ENCODE measurements around the gene CRYBA2. TPM values are rescaled to one million over a fixed set of nuclear protein-coding genes. Genes with fewer than 3 reads are reported as not detected.

The CRYBA2 gene
- polyA plus RNA-seq, 10 donors = not detected

DNA sequence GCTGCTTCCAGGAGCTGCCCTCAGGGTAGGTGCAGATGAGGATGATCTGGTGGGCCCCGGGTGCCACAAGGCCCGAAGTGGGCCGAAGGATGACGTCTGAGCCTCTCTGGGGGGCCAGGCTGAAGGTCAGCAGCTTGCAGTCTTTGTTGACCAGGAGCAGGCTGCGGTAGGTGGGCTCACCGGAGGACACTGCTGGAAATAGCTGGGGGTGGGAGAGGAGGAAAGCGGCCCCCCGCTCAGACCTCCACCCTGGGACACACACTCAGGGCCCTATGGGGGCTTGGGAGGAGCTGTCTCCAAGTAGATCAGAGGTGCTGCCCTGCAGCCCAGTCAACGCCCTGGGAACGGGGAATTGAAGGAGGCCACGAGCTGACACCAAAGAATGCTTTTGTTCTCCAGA lies 30.8 kb upstream of the CRYBA2 start:
- DNase-seq = no peak

GRCh38 chr2:219023045-219023605 lies 29.9 kb upstream of the CRYBA2 start:
- DNase-seq = no peak

DNA sequence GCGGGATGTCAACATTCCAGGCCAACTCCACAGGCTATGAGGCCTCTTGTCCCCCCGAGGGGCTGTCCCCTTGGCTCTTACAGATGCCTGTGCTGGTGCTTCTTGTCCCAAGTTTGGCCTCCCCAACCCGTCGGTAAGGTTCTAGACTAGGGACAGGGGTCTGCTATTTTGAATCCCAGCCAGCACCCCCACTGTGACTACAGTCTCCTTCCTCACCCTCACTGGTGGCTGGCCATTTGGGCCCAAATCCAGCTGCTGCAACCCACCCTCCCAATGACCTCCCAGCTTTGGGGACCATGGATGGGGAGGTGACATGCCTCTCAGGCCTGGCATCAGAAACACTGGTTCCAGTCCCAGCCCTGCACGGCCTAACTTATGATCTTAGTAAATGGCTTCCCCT lies 29.4 kb upstream of the CRYBA2 start:
- DNase-seq = no peak

DNA sequence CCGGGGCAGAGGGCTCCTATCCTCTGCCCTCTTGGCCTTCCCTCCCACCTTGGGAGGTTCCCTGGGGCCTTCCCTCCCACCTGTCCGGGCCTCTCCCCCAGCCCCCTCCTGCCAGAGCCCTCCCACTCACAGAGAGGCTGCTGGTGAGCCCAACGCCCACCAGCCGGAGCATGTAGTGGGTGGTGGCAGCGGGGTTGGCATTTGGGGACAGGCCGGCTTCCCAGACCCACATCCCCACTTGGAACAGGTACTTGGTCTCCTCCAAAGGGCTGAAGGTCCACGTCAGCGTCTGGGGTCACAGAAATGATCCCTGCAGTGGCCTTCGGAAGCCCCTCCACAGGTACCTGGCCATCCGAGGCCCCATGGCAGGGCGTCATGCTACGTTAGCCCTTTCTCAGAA lies 28.8 kb upstream of the CRYBA2 start:
- DNase-seq = no peak

DNA sequence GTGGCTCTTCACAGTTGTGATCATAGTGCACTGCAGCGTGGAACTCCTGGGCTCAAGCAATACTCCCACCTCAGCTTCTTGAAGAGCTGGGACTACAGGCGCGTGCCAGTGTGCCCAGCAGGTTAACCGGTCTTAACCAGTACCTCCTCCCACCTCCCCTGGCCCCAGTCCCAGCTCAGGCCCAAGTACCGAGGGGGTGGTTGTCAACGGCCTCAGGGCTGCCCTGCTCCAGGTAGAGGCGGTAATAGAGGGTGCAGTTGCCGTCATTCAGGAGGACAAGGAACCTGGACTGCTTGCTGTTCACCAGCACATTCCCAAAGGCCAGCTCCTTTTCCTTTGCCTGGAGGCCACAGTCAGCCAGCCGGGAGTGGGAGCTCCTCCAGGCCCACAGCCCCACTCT lies 28.4 kb upstream of the CRYBA2 start:
- no peak for DNase-seq

DNA sequence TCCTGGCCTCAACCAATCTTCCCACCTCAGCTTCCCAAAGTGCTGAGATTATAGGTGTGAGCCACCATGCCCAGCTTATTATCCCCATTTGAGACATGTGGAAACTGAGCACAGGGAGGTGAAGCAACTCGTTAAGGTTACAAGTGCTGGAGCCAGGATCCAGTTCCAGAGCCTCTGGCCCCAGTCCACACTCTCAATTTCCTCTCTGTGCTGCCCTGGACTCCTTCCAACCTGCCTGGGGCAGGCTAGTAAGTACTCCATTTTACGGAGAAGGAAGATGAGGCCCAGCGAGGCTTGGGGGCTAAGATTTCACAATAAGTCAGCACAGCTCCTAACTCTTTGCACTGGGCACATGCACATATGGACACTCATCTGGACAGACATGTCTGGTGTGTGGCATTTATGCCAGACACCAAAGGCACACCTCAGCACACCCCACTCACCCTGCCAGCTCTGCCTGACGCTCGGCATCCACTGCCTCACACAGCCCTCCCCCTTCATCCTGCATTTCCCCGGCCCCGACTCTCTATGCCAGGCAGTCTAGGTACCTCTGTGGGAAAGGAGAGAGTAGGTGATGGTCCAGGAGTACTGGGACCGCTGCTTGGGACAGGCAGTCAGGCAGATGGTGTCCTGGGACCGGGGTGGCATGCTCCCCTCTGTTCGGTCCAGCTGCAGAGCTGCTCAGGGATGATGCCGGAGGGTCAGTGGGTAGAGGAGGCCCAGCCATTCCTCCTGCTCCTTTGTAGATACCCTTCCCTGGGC lies 27.6 kb upstream of the CRYBA2 start:
- no peak for DNase-seq

GRCh38 chr2:219019436-219019835 lies 26.2 kb upstream of the CRYBA2 start:
- no peak for DNase-seq

DNA sequence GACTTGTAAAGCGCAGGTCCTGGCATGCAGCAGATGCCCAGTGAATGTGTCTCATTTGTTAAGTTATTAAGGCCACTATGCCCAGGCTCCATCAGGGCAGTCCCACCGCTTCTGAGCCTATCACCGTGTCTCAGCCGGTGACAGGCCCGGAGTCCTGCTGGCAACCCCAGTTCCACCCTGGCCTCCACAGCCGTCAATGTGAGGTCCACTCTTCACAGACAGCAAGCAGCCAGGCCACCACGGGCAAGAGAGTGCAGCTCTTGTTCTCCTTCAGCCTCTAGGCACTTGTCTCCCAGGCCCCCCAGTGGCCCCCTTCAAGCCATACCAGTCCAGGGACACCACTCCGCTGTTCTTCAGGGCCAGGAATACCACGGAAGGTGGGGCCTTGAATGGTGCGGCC lies 25.5 kb upstream of the CRYBA2 start:
- no peak for DNase-seq

- no peak for DNase-seq
These were observed 25.1 kb upstream of the CRYBA2 start for GRCh38 chr2:219018286-219018685.

DNA sequence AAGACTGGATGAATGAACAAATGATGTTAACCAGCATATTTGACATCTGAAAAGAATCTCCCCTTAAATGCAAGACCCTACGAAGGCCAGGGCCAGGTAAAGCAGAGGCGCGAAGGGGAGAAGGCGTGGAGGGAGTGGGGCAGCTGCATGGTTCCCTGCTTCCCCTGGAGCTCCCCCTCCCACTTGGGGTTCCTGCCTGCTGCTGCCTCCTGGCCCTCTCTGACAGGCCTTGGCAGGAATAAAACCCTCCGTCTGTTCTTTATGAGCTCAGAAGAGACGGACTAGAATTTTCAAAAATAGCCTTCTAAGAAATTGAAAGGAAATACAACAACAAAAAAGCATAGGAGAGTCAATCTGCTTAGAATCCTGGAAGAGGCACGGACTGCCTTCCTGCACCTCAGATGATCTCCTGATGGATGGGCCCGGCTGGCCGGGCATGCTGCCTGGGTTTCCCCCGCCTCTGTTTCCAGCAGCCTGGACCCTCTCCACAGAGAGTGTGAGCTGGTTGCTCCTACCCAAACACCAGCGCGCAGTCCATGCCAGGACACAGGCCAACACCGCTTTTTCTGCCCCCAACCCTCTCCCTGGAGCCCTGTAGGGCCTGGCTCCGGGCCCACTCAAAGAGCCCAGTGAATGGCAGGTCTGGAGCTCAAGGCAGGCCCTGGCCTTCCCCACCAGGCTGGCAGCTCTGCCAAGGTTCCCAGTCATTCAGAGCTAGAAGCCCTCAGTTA lies 24.1 kb upstream of the CRYBA2 start:
- peak in 2 of 3 donors; percentile 10 to 30 for DNase-seq

- DNase-seq = no peak
These were observed 23.5 kb upstream of the CRYBA2 start for GRCh38 chr2:219016721-219017120.

- DNase-seq = no peak
These were observed 17.7 kb upstream of the CRYBA2 start for GRCh38 chr2:219010873-219011272.

GRCh38 chr2:219010162-219010756 lies 17.0 kb upstream of the CRYBA2 start:
- DNase-seq = no peak

DNA sequence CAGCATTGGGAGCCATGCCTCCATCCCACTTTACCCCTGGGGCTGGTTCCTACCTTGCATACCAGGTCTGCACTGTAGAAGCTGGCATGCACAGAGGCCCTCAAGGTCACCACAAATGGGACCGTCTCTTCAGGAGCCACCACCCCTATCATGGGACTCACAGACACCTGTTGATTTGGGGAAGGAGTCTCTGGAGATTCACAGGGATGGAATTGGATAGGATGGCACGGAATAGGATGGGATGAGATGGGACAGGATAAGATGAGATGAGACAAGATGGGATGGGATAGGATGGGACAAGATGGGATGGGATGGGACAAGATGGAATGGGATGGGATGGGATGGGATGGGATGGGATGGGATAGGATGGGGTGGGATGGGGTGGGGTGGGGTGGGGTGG lies 16.1 kb upstream of the CRYBA2 start:
- no peak for DNase-seq

DNA sequence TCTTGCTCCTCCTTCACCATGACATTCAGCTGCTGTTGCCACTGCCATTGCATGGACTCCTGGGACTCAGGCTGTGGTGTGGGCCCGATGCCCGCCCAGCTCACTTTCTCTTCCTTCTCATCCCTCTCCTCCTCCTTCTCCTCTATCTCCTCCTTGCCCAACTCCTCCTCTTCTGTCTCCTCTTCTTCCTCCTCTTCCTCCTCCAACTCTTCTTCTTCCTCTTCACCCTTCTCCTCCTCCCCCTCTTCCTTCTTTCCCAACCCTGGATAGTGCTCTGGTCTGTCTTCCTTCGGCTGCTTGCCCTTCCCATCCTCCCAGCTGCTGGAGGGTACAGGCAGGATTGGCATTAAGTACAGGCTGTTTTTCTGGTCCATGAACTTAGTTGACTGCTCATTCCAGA lies 10.8 kb upstream of the CRYBA2 start:
- DNase-seq = no peak

DNA sequence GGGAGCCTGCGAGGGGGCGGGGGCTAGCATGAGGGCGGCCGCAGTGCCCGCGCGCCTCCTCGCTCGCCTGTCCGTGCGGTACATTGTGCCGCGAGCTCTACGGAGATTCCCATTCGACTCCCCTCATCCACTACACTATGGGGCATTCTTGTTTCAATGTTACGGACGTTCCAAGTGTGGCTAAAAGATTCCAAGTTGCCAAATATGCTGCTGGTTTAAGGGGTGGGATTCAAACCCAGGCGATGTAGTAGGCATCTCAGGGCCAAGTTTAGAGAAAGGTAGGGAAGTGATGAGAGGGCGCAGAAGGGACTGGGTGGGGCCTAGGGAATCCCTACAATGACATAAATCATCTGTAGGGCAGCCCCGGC lies 10.0 kb upstream of the CRYBA2 start:
- no peak for DNase-seq

DNA sequence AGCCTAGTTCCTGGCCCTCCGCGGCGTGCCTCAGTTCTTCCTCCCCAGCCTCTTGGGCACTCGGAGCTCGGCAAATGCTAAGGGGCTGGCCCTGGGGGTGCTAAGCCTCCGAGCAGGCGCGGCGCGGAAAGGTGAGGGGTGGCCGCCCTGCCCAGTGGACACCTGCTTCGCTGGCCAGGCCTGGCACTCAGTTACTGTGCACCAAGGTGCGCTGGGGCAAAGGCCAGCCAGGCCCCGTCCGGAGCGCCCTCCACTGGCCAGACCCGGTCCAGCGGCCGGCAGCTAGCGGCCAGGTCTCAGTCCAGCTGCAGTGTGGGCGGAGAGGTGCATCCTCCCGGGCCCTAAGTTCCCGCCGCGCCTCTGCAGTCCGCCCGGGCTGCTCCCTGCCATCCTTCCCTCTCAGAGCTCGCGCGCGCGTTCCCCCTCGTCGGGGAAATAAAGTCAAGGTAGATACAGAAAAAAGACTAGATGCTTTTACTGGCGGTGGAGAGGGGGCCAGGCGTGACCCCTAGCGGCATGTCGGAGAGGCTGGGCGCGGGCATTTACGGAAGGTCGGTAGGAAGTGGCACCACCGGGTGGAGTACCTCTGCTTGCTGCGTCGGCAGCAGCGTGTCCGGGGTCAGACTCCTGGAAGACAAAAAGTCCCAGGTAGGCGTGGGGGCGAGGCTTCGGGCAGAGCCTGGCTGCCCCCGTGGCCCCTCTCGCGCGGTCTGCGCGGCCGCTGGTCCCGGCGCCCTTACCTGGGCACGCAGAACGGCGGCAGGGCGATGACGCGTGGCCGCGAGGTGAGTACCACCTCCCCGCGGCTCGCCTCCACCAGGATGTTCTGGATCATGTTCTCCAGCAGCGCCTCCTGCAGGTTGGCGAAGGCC lies 9.4 kb upstream of the CRYBA2 start:
- no peak for DNase-seq

DNA sequence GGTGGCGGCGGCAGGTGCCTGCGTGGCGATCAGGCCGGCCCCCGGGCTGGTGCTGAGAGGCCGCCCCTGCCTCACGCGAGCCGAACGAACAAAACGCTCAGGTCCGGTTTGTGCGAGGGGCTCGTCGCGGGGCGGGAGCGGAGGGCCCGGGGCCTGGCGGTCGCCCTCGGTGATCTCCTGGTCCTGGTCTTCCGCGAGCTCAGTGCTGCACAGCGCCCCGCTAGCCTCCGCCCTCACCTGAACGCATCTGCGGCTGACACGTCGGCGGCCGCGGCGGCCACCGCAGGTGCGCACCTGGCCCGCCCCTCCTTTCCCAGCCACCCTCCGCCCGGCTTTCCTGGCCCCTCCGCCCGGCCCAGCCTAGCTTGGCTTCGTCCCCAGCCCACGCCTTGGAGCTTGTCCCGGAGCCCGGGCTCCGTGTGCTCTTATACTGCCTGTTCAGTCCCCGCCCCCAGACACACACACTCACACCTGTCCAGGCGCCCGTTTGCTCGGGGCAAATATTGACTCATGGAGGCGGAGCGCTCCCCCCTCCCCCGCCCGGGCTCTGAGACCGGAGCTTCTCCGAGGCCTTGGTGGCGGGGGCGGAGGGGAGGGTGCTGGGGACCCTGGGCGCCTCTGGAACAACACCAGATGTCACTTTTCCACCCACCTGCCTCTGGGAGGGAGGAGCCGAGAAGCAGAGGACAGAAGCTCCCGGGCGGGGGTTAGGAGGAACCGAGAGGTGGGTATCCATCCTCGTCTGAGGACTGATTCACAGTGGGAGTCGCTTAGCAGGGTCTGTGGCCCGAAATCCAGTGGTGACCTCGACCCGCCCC lies 8.6 kb upstream of the CRYBA2 start:
- DNase-seq = no peak

- DNase-seq = no peak
These were observed 7.9 kb upstream of the CRYBA2 start for GRCh38 chr2:219001100-219001576.

GRCh38 chr2:219000569-219000960 lies 7.3 kb upstream of the CRYBA2 start:
- no peak for DNase-seq

Data from muscle of back (tissue), 11 donors.